HepG2 (cell line): ENCODE data around the gene CYTH1. TPM values are rescaled to one million over a fixed set of nuclear protein-coding genes. Genes with fewer than 3 reads are reported as not detected.

ENCODE experiments used
- ATAC-seq: fragments of 200-7000 bp; cut with Tn5 transposase; 3 replicates; pipeline ENCODE4 v1.9.1; 2020; ENCODE audit warnings: mild to moderate bottlenecking, moderate library complexity
- BruUV-seq: library from RNA; stranded (reverse); fragments of 400-500 nt; replicated peaks from 2 replicates; lab custom pipeline; 2021; lab: Mats Ljungman, UMichigan
- CTCF ChIA-PET: fragments of 300-600 bp; formaldehyde crosslinking; extraction: SDS; loops from one replicate; lab custom pipeline; 2021; ENCODE audit warnings: low total read pairs, inconsistent platforms, low intra/inter-chr PET ratio; lab: Yijun Ruan, JAX
- POLR2A ChIA-PET: fragments of 350-600 bp; sonication (Branson Sonifier 250); formaldehyde crosslinking; loops from one replicate; lab custom pipeline; 2020; ENCODE audit warnings: antibody characterized with exemption, inconsistent platforms; lab: Yijun Ruan, JAX
- DNase-seq: peaks from one replicate; pipeline ENCODE4 v3.0.0-alpha.2; 2015; ENCODE audit warnings: low spot score
- FAIRE-seq: peaks from 3 replicates; lab custom pipeline; 2011; peaks lifted over from hg19 to GRCh38; lab: Jason Lieb, UNC
- H2AFZ ChIP-seq: one replicate; pipeline ENCODE4 v1.6.1; 2011; ENCODE audit warnings: low read length, inconsistent platforms
- H3K27ac ChIP-seq: fragments of 300-600 bp; 3 replicates; pipeline ENCODE4 v1.8.0; 2011; ENCODE audit warnings: mixed run types, mild to moderate bottlenecking, mixed read lengths, low read length, inconsistent platforms; ENCODE audit not compliant: insufficient read depth; ENCODE audit errors: extremely low read length
- H3K27me3 ChIP-seq, 2 experiments: fragments of 200-600 bp in 1 of 2; 2 replicates in 1 of 2; 3 replicates in 1 of 2; pipeline versions ENCODE4 v1.6.0 to v1.8.0; 2011; ENCODE audit warnings: low read length in 2 of 2, mild to moderate bottlenecking in 2 of 2, moderate library complexity in 2 of 2, inconsistent platforms in 1 of 2; ENCODE audit not compliant: insufficient read depth in 2 of 2, control insufficient read depth in 1 of 2
- H3K36me3 ChIP-seq, 2 experiments: fragments of 200-600 bp in 1 of 2; replicated peaks in 1 of 2; 2 replicates in 1 of 2; 3 replicates in 1 of 2; pipeline versions ENCODE4 v1.5.1 to v1.8.0; 2011; ENCODE audit warnings: low read length in 2 of 2, inconsistent platforms in 1 of 2; ENCODE audit not compliant: insufficient read depth in 2 of 2, control insufficient read depth in 1 of 2
- H3K4me1 ChIP-seq: 2 replicates; pipeline ENCODE4 v1.5.1; 2012; ENCODE audit warnings: low read length, inconsistent platforms; ENCODE audit not compliant: insufficient read depth
- H3K4me2 ChIP-seq: 2 replicates; pipeline ENCODE4 v1.6.0; 2011; ENCODE audit warnings: low read depth, low read length, inconsistent platforms
- H3K4me3 ChIP-seq, 3 experiments: fragments of 200-600 bp in 1 of 3; sonication (generic), shearing (Covaris generic) in 1 of 3; replicated peaks in 1 of 3; 2 replicates each; pipeline ENCODE4 v1.5.1; 2011 to 2016; ENCODE audit warnings: low read length in 3 of 3, inconsistent platforms in 2 of 3, low read depth in 2 of 3, mild to moderate bottlenecking in 2 of 3, control low read depth in 1 of 3, mixed read lengths in 1 of 3; ENCODE audit not compliant: insufficient read depth in 1 of 3
- H3K79me2 ChIP-seq: one replicate; pipeline ENCODE4 v1.6.1; 2011; ENCODE audit warnings: low read length, inconsistent platforms; ENCODE audit not compliant: insufficient read depth
- H3K9ac ChIP-seq: 2 replicates; pipeline ENCODE4 v1.6.0; 2011; ENCODE audit warnings: mild to moderate bottlenecking, low read depth, low read length, inconsistent platforms; ENCODE audit not compliant: insufficient read depth
- H3K9me3 ChIP-seq: 2 replicates; pipeline ENCODE4 v1.5.1; 2012; ENCODE audit warnings: mild to moderate bottlenecking, low read length
- H4K20me1 ChIP-seq: 2 replicates; pipeline ENCODE4 v1.6.0; 2011; ENCODE audit warnings: inconsistent platforms, mild to moderate bottlenecking, low read length, moderate library complexity; ENCODE audit not compliant: insufficient read depth
- HNF4A ChIP-seq: sonication (generic); formaldehyde crosslinking; IDR thresholded peaks from 2 replicates; pipeline ENCODE4 v1.4.0; 2020; ENCODE audit warnings: missing genetic modification reagents
- ZNF281 ChIP-seq: sonication (generic); formaldehyde crosslinking; IDR thresholded peaks from 2 replicates; pipeline ENCODE4 v1.4.0; 2020; ENCODE audit warnings: missing genetic modification reagents, borderline replicate concordance
- WGBS: methylation state at CpG from one replicate; pipeline ENCODE4 v1.1.6; 2017; ENCODE audit warnings: low lambda C conversion rate; 5-methylcytosine and 5-hydroxymethylcytosine counted together
- in situ Hi-C: cut with HindIII; loops from 2 replicates; pipeline ENCODE4 v1.10.0; 2017; ENCODE audit warnings: low pct_unique_long_range_greater_than_20kb; ENCODE audit not compliant: extremely low pct_ligation_motif_present
- intact Hi-C: fragments of 100-400 bp; cut with micrococcal nuclease; formaldehyde crosslinking; loops from one replicate; pipeline ENCODE4 v1.10.0; 2022; ENCODE audit not compliant: unreplicated experiment
- polyA plus RNA-seq, 8 experiments: library from polyadenylated mRNA; depleted of rRNA in 3 of 8; stranded (reverse) in 7 of 8; unstranded in 1 of 8; fragments of >200 nt; fragmentation: Illumina TruSeq in 4 of 8; extraction: Trizol in 4 of 8; gene quantifications; 2 replicates each; pipeline versions ENCODE4 v1.2.1 to v1.2.3, GENCODE V29; 2011 to 2016; ENCODE audit warnings: low read depth in 4 of 8, missing spikeins in 1 of 8, mixed read lengths in 1 of 8; ENCODE audit not compliant: insufficient read depth in 1 of 8
- total RNA-seq, 5 experiments: library from RNA; depleted of rRNA; stranded (reverse); fragments of >200 nt; fragmentation: Illumina TruSeq; extraction: Trizol; gene quantifications; 2 replicates each; pipeline ENCODE4 v1.2.3, GENCODE V29; 2016; ENCODE audit warnings: low read depth in 1 of 5

The CYTH1 gene
- total and polyA plus RNA-seq, 2 of the 13 experiments (the other 11 are each of a cell fraction or from before 2014, with no cell fraction given), result 20.1 to 48.9 TPM

GRCh38 chr17:78634154-78634553, 147.9 kb downstream of the CYTH1 start:
- CTCF ChIA-PET, result no interaction called here
- WGBS, result 60% methylated on average over 4 of the region's 4 CpGs

More at GRCh38 chr17:78634154-78634553, 147.9 kb downstream of the CYTH1 start:
- Histone ChIP-seq H2AFZ (no peak overlapping the region), H3K4me1 (peaks cover 49% of the 10 kb centered on the region), H3K4me3 (no peak overlapping the region), H3K79me2 (no peaks in the 10 kb centered on the region), H3K27ac (no peak overlapping the region), H3K36me3 (no peaks in the 10 kb centered on the region), H4K20me1 (no peaks in the 10 kb centered on the region)
- POLR2A ChIA-PET, result interaction anchor here (1.0 kb wide), 1 partner anchor 42 kb away, joined by 4 read pairs; no protein-coding TSS in a partner anchor
- intact Hi-C loops, result no loop called here
- ATAC-seq (no peak), DNase-seq (no peak), FAIRE-seq (no peak)
- peak; percentile 1; the same call in 1 of the 2 replicates for TF ChIP-seq HNF4A (CRISPR knock-in tag)
- no peak for TF ChIP-seq ZNF281 (CRISPR knock-in tag)
- TF ChIP-seq, all 625 proteins: peak for 1
- Histone ChIP-seq H3K4me2 (no peak overlapping the region), H3K9me3 (no peaks in the 10 kb centered on the region), H3K27me3 (no peaks in the 10 kb centered on the region), H3K9ac (no peak overlapping the region)
- in situ Hi-C loops, result no loop called here
- no TSS peak for BruUV-seq
